HG03378 (cell line): ENCODE data around the gene ZNF335.

ENCODE experiments used
- ATAC-seq: cut with Tn5 transposase; IDR thresholded peaks from one replicate; pipeline ENCODE4 v1.9.1; 2021; ENCODE audit warnings: mild to moderate bottlenecking, moderate library complexity; ENCODE audit not compliant: unreplicated experiment

The ZNF335 gene

DNA sequence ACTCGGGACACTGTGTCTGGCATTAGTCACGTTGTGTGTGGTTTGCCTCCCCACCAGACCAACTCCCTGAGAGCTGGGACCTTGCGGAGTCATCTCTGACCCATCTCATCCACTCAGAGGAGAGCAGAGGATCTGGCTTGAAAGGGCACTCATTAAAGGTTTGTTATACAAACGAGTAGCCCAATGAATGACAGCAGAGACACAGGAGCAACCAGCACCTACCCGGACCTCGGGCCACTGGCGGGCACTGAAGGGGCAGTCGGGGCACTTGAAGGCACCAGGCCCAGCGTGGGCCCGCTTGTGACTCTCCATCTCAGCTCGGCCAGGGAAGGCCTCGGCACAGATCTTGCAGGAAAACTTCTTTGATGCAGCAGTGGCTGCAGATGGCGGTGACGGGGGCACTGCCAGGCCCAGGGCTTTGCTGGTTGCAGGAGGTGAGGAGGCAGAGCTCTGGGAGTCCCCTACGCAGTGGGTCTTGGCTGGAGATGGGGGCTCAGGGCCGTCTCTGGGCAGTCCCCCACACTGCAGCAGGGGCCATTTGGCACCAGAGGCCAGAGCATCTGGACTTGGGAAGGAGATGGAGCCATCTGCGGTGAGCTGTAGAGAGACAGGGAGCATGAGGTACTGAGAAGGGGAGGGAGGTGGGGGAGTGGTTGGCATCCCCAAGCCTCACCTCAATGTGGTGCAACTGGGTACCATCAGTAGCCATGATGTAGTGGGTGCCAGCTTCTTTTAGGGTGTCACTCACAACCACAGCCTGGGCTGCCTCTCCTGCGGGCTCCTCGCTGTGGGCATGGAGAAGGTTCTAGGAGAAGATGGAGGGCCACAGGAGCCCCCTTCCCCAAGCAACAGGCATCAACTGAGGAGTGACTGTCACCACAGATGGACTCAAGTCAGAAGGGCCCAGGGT lies 19.8 kb downstream of the ZNF335 start:
- no peak for ATAC-seq

GRCh38 chr20:45950330-45950646 lies 21.7 kb downstream of the ZNF335 start:
- no peak for ATAC-seq

- no peak for ATAC-seq
These were observed 22.3 kb downstream of the ZNF335 start for GRCh38 chr20:45949542-45950329.

DNA sequence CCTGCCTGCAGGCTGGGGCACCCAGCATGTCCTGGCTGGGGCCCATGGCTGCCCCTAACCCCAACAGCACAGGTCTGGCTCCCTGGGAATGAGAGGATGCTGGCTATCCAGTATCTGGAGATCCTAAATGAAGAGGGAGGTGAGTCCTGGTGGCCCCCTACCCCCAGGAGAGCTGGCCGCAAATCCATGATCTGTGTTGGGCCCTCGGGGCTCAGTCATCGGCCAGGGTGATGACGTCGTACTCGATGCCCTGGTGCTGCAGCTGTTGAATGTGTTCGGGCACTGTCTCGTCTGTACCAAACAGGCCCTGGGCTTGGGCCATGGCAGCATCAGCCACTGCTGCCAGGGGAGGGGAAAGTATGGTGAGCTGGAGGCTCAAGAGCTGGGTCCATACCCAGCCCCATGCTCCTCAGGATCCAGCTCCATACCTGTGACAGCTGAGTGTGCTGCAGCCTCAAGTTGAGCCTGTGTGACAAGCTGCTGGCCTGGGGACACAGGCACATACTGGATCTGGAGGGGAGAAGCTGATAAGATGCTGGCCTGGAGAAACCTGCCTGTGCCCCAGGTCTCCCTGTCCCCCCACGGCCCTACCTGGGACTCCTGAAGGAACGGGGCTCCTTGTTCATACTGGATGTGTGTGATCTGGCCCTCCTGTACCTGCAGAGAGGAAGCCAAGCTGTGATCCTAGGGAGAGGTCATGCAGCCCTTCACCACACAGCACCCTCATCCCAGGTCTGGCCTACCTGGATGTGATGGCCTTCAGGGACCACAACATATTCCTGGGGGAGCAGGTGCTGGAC lies 23.1 kb downstream of the ZNF335 start:
- no peak for ATAC-seq

GRCh38 chr20:45948261-45948733 lies 23.7 kb downstream of the ZNF335 start:
- no peak for ATAC-seq

GRCh38 chr20:45947110-45947866 lies 24.7 kb downstream of the ZNF335 start:
- no peak for ATAC-seq

GRCh38 chr20:45946149-45946970 lies 25.6 kb downstream of the ZNF335 start:
- no peak for ATAC-seq

GRCh38 chr20:45945678-45946148 lies 26.3 kb downstream of the ZNF335 start:
- ATAC-seq, result no peak

- ATAC-seq, result no peak
These were observed 26.9 kb downstream of the ZNF335 start for GRCh38 chr20:45944965-45945677.

- no peak for ATAC-seq
These were observed 27.6 kb downstream of the ZNF335 start for GRCh38 chr20:45944151-45944964.

GRCh38 chr20:45943613-45944012 lies 28.4 kb downstream of the ZNF335 start:
- no peak for ATAC-seq

DNA sequence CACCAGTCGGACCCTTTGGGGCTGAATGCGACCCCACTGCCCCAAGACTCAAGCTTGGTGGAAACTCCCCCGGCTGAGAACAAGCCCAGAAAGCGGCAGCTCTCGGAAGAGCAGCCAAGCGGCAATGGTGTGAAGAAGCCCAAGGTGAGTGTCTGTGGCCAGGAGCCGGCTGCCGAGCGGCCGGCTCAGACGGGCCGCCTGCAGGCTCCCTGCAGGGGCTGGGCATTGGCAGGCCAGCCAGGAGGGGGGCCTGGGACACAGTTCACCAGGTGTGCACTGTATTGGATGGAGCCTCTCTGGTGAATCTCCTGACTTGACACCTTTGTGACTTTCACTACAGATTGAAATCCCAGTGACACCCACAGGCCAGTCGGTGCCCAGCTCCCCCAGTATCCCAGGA lies 31.5 kb downstream of the ZNF335 start:
- ATAC-seq, result no peak

GRCh38 chr20:45940053-45940452 lies 31.9 kb downstream of the ZNF335 start:
- no peak for ATAC-seq

DNA sequence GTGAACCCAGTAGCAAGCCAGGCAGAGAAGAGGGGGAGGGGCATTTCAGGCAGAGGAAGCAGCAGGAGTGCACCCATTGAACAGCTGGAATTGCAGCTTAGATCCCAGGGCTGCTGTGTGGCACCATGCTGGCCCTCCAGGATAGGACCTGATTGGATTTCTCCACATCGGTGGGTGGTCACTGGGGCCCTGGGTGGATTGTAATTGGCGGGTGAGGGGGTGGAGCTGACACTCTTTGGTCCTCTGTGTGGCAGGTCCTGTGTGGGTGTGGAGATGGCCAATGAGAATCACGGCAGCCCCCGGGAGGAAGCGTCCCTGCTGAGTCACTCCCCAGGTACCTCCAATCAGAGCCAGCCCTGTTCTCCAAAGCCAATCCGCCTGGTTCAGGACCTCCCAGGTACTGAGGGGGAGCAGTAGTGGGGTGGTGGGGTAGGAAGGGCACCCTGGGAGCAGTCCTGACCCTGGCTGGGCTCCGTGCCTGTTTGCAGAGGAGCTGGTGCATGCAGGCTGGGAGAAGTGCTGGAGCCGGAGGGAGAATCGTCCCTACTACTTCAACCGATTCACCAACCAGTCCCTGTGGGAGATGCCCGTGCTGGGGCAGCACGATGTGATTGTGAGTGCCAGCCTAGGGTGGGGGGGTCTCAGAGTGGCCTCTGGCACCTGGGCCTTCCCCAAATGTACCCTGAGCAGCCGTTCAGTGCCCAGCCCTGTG lies 33.1 kb downstream of the ZNF335 start:
- ATAC-seq, result no peak

- ATAC-seq, result no peak
These were observed 34.2 kb downstream of the ZNF335 start for GRCh38 chr20:45937765-45938164.

DNA sequence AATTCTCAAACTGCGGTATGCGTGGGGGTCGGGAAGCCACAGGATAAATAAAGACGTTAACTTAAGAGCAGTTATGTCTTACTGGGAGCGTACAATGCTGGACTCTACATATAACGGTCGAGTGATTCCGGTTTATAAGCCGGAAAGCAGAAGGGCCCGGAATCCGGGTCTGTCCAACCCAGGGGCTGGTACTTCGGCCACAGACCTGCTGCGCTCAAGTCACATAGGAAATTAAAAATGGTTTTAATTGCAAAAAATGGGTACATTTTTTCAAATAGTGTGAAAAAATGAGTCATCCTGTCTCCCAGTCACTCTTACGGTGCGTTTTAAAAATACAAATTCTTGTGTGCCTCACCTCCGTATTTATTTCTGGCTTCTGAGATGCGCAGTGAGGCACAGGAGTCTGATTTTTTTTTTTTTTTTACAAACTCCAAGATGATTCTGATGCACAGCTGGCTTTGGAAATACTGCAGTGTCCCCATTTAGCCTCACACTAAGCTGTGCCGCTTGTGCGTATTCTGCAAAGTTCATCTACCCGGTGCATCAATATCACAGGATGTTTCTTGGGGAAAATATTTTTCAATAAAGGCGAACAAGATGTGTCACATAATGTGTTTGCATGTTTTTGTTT lies 36.5 kb downstream of the ZNF335 start:
- peak; percentile 20 for ATAC-seq
